Right ventricle myocardium superior (tissue), 1 donor: ENCODE measurements around the gene GP1BB. TPM values are rescaled to one million over a fixed set of nuclear protein-coding genes. Genes with fewer than 3 reads are reported as not detected.
"Not testable (repeated sequence)": the region's sequence is repeated elsewhere in the genome, so short reads cannot be mapped to it uniquely, and the experiment has no call there.

Experiments
- ATAC-seq: fragments of 200-7000 bp; cut with Tn5 transposase; one replicate; pipeline ENCODE4 v1.9.1; 2020; ENCODE audit warnings: mild to moderate bottlenecking; ENCODE audit not compliant: poor library complexity
- DNase-seq: peaks from one replicate; pipeline ENCODE4 v3.0.0-alpha.2; 2020
- intact Hi-C: fragments of 100-400 bp; cut with DNase I; formaldehyde crosslinking; loops from one replicate; pipeline ENCODE4 v1.11.2; 2022
- total RNA-seq: library from RNA; stranded (reverse); fragmentation: NEBNext Ultra II Directional; extraction: Animal tissue kit (Norgen Biotek cat#: 25700); gene quantifications from one replicate; pipeline ENCODE4 v1.2.1, GENCODE V29; 2021
- donor health status: DM: no; HTN: yes; CAD: no; lungs with severe emphysema.

The GP1BB gene
- total RNA-seq, 1 donor from 2014 or later: not detected

GRCh38 chr22:19721330-19722177 lies 1.8 kb upstream of the GP1BB start:
- ATAC-seq: no peak
- no peak for DNase-seq
- intact Hi-C loops: no loop called here

DNA sequence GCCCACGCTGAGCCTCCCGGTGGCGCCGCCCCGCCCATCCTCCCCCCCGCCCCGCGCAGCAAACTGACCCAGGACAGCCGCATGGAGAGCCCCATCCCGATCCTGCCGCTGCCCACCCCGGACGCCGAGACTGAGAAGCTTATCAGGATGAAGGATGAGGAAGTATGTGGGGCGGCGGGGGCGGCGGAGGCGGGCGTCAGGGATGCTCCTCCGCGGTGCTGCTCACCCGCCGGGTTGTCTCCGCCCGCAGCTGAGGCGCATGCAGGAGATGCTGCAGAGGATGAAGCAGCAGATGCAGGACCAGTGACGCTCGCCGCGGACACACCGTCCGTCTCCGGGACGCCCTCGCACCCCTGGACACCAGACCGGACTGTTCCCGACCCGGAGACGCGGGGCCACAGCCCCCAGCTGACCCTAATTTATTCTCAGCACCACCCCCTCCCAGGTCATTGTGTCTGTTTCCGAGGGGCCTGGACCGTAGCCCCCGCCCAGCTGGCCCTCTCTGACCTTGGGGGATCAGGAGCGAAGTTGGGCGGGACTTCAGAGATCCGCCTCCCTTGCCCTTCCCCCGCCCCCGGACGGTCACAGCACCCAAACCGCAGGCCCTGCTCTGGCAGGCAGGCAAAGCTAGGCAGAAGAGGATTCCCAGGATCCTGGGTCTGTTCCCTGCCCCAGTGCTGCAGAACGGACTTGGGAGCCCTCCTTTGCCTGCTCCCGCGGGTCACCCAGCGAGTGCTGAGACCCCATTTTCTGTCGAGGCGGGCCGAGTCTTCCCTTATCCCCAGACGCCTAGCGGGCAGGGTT lies 959 bp upstream of the GP1BB start:
- peak; percentile 3 for ATAC-seq
- intact Hi-C loops: no loop called here
- DNase-seq: no peak

DNA sequence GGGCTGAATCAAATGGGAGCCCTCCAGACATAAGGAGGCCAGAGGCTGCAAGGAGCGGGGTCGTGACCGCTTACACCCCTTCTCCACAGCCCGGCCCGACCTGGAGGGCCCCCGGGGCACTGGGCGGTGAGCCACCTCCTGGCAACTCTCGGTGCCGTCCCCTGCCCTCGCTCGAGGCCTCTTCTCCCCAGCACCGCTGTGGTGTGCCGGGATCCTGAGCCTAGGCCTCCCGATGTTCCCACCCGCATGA lies 432 bp upstream of the GP1BB start:
- intact Hi-C loops: no loop called here
- ATAC-seq (peak; percentile 3), DNase-seq (no peak)

GRCh38 chr22:19723983-19724827 lies 866 bp downstream of the GP1BB start:
- intact Hi-C loops: no loop called here
- ATAC-seq (peak; percentile 36), DNase-seq (no peak)

GRCh38 chr22:19724927-19725661 lies 1.8 kb downstream of the GP1BB start:
- intact Hi-C loops: loop anchor here (5.0 kb wide), 1 partner anchor 127 kb away; the partner anchor contains the start of genes GNB1L and RTL10
- ATAC-seq: no peak
- DNase-seq: no peak

GRCh38 chr22:19726064-19726788 lies 2.9 kb downstream of the GP1BB start:
- not testable (repeated sequence) for ATAC-seq, DNase-seq
- intact Hi-C loops: loop anchor here (5.0 kb wide), 1 partner anchor 126 kb away; the partner anchor contains the start of genes GNB1L and RTL10

- no peak for DNase-seq
- no peak for ATAC-seq
- intact Hi-C loops: loop anchor here (5.0 kb wide), 1 partner anchor 125 kb away; the partner anchor contains the start of genes GNB1L and RTL10
Measured at GRCh38 chr22:19727310-19728150, 4.2 kb downstream of the GP1BB start.

DNA sequence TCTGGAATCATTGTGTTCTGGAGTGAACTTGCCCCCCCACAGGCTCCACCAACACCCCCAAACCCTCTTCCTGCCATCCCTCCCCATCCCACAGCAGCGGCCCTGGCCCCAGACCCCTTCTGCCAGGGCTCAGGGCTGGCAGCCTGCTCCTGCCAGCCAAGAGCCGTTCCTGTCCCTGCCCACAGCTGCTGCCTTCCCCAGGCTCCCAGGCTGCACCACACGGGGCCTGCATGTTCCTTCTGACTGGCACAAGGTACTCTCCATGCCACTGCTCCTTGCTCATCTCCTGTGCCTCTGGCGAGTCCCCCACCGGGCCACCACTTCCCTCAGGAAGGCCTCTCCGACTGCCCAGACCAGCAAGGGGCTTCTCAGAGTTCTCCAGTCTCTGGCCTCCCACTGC lies 4.9 kb downstream of the GP1BB start:
- ATAC-seq (no peak), DNase-seq (no peak)
- intact Hi-C loops: loop anchor here (5.0 kb wide), 1 partner anchor 124 kb away; the partner anchor contains the start of genes GNB1L and RTL10

DNA sequence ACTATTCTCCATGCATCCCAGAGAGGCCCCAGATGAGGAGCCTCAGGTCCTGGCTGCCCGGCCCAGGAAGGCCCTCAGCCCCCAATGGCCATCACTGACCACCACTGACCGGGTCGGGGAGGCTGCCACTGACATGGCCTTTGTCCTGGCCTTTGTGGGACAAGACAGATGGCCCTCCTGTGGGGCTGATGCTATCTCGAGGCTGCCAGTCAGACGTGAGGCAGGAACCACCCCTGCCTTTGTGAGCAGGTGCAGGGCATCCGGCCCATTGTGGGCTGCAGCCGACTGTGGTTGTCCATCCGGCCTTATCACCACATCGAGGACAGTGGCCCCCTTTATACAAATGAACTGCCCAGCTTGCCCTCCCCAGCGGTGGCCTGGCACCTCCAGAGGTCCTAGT lies 5.5 kb downstream of the GP1BB start:
- ATAC-seq: no peak
- intact Hi-C loops: loop anchor here (5.0 kb wide), 1 partner anchor 123 kb away; the partner anchor contains the start of genes GNB1L and RTL10
- DNase-seq: no peak

DNA sequence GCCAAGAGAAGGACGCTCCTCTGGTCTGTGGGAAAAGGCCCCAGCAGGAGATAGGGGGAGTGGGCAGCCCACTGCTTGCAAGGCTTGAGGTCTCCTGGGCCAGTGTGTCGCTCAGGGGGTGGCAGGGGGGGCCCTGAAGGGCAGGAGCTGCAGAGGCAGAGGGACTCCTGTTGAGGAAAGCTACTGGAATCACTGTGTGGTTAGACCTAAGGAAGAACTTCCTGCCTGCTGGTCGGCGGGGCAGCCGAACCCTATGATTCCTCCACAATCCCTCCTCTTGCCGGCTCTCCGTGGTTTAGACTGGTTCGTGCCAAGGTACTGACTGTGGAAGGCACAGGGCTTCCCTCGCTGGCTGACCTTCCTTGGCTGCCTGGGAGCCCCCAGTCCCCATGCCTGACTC lies 6.2 kb downstream of the GP1BB start:
- DNase-seq: no peak
- ATAC-seq: no peak
- intact Hi-C loops: loop anchor here (5.0 kb wide), 1 partner anchor 123 kb away; the partner anchor contains the start of genes GNB1L and RTL10

- intact Hi-C loops: loop anchor here (2.0 kb wide), 1 partner anchor 181 kb away; no protein-coding TSS in a partner anchor
- peak; percentile 3 for ATAC-seq
- no peak for DNase-seq
Measured at GRCh38 chr22:19730198-19730597, 6.9 kb downstream of the GP1BB start.

DNA sequence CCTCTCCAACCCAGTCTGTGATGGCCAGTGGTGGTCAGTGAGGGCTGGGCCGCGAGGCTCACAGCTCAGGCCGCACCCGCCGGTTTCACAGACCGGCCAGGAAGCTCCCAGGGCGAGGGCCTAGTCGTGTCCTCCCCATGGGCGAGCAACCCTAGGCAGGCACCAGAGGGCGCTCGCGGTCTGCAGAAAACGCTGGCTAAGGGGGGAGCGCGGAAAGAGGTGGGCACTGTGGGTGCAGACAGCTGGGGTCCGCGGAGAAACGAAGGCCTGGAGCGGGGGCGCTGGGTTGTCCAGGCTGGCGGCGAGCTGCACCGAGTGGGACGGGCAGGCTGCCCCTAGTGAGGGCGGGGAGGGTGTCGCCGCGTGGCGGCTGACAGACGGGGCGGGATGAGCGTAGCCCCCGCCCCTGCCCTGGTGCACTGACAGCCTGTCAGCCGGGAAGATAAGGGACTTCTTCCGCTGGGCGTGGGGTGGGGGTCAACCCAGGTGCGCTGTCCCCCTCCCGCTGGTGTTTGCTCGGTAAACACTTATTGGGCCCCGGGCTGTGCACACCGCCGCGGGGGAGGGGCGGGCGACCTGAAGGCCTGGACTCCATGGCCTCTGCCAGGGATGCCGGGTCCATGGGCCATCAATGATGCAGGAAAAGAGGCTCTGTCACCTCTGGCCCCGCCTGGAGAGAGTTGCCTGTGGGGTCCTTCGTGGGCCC lies 7.5 kb downstream of the GP1BB start:
- ATAC-seq (peak; percentile 94), DNase-seq (peak; percentile 91)
- intact Hi-C loops: loop anchor here (2.0 kb wide), 1 partner anchor 180 kb away; no protein-coding TSS in a partner anchor

GRCh38 chr22:19731361-19732135 lies 8.2 kb downstream of the GP1BB start:
- DNase-seq (no peak), ATAC-seq (peak; percentile 2)
- intact Hi-C loops: loop anchor here (2.0 kb wide), 1 partner anchor 179 kb away; no protein-coding TSS in a partner anchor

DNA sequence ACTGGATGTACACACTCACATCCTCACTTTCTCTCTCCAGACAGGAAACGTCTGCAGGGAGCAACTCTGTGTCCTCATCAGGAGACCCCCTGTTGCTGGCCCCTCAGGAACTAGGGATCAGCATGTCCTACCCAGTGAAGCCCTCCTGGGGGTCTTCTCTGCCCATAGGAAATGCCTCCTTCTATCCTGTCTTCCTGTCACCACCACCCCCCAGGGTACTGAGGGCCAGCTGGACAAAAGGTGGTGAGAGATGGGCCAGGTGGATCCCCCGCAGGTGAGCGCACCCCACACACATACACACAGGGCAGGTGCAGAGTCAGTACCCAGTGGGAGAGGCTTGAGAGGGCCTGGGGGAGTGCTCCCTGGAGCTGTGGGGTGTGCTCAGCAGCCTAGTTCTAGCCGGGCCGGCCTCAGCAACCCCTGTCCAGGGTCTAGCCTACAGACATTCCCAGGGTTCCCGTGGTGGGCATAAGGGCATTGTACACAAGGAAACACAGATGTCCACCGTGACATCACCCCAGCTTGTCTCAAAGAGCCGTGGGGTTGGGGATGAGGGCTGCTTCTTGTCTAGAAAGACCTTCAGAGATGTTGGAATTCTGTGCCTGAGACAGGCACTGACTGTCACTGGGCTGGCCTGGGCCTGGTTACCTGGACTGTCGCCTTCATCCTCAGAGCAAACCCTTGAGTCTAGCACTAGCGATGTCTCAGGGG lies 9.2 kb downstream of the GP1BB start:
- intact Hi-C loops: no loop called here
- DNase-seq (no peak), ATAC-seq (no peak)

DNA sequence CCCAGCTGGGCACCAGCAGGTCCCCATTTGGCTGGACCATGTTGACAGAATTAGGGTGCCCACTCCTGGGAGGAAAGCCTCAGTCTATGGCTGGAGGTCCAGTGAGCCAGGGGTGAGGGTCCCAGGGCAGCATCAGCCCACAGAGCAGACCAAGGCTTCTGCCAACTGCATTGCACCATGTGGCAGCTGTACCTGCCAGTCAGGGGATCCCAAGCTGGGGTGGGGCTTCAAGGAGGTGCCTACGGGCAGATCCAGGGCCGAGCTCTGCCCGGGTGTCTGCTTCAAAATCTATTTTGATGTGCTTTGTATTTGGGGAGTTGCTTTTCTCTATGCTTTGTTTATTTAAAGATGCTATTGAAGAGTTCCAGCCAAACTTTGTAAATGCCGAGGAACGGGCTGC lies 10.4 kb downstream of the GP1BB start:
- intact Hi-C loops: no loop called here
- DNase-seq: no peak
- ATAC-seq: no peak
